Stimulated activated CD4-positive, alpha-beta T cell treated with anti-CD3 and anti-CD28 coated beads, Interleukin-12 subunit alpha, Interleukin-12 subunit beta, amount 100 ng/mL, for 48 hours (primary cell): ENCODE measurements around the gene MALRD1.
"Not testable (repeated sequence)": the region's sequence is repeated elsewhere in the genome, so short reads cannot be mapped to it uniquely, and the experiment has no call there.

Experiments
- DNase-seq, 3 donors: peaks; one replicate each; pipeline ENCODE4 v3.0.0-alpha.2; 2020; ENCODE audit warnings: low read depth in 2 of 3, low spot score in 1 of 3

Gene MALRD1

GRCh38 chr10:19483421-19483820 lies 434.8 kb downstream of the MALRD1 start:
- no peak for DNase-seq

GRCh38 chr10:19488592-19489280 lies 440.1 kb downstream of the MALRD1 start:
- no peak for DNase-seq

- DNase-seq = no peak
Observed at GRCh38 chr10:19491166-19491565, 442.6 kb downstream of the MALRD1 start.

DNA sequence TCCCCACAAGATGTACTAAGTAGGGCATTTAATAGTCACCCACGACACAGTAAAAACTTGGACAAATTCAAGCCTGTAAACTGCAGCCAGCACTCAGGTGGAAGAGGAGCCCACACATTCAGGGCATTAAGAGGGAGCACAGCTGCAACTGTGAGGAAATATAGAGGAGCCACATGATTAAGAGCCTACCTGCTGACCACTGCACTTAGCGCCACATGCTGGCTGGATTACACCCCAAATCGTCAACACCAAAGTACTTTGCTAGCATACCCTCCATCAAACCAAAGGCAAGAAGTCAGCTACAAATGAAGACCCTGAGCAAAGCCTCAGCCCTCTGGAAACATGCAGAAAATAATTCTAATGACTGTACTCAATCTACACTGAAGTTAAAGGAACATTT lies 445.3 kb downstream of the MALRD1 start:
- DNase-seq = no peak

GRCh38 chr10:19497026-19497425 lies 448.4 kb downstream of the MALRD1 start:
- DNase-seq = no peak

DNA sequence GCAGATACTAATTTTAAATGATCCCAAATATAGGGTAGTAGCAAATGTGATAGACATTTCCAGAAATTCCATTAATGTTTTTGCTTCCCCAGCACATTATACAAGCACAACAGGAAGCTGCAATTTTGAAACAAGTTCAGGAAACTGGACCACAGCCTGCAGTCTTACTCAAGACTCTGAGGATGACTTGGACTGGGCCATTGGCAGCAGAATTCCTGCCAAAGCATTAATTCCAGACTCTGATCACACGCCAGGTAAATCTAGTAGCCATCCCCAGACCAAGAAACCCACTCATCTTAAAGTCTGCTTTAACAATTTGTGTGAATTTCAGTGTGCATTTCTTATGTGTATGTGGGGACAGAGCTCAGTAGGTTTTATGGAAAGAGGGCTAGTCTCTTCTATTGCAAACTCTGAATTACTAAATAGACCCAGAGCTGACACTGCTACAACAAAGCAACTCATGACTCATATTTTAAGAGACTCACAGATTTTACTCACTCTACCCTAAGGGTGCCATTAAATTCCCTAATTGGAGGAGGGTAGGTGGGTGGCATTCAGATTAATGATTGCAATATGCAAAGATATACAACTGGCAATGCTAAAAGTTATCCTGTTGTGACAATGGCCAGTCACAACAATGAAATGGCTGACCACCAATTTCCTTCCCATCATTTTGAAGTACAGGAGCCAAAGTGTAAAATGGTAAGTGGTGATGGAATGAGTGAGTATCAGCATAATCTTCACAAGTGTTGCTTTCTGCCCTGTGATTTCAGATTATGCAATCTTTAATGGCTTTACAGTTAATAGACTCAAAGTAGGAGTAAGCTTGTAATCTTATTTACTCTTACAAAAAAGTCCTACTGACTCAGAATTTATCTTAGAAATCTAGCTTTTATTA lies 450.0 kb downstream of the MALRD1 start:
- no peak for DNase-seq

DNA sequence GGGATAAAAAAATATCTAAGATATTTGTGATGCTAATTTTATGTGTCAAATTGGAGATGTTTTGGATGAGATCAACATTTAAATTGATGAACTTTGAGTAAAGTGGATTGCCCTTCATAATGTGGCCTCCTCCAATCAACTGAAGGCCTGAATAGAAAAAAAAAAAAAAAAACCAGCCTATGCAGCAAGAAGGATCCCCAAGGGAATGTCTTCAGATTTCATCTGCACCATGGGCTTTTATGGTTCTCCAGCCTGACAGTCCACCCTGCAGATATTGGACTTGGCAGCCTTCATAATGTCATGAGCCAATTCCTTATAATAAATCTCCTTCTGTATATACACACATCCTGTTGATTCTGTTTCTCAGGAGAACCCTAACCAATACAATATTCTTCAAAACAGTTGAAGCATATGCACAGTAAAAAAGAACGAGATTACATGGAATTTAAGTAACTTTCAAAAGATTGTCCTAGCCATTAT lies 450.7 kb downstream of the MALRD1 start:
- no peak for DNase-seq

GRCh38 chr10:19500959-19501358 lies 452.4 kb downstream of the MALRD1 start:
- DNase-seq = no peak

GRCh38 chr10:19505320-19506312 lies 457.0 kb downstream of the MALRD1 start:
- no peak for DNase-seq

GRCh38 chr10:19510005-19510732 lies 461.6 kb downstream of the MALRD1 start:
- not testable (repeated sequence) for DNase-seq

GRCh38 chr10:19518109-19518508 lies 469.5 kb downstream of the MALRD1 start:
- no peak for DNase-seq

DNA sequence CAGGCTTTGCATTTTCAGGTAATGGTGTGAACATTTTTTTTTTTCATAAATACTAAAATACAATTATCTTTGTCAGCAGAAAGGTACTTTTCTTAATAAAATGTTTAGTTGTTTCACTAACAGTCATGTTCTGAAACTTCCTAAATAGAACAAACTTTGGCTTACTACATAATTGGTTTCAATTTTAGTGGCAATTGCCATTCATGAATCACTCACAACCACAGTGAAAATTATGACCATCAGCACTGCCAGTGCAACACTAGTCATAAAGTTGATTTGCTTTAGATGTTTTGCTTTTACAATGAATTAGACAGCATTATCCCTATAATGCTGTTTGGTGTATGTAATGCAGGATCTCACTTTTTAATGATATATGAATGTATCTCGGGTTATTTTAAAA lies 470.0 kb downstream of the MALRD1 start:
- no peak for DNase-seq

DNA sequence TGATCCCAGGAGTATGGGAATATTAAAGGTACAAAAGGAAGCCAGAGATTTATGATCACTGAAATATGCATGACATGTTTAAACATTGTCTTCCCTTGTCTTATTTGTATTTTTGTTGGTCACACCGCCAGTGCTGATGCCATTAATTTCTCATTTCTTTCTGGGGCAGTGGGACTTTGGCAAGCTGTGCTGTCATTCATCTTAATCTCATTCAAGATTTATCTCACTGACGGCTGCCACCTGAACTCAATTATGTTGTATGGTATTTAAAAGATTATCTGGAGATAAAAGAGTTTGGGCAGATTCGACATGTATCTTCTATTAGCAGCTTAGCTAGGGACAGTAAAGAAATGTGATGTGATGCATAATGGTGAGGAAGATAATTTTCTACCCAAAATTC lies 482.7 kb downstream of the MALRD1 start:
- no peak for DNase-seq

DNA sequence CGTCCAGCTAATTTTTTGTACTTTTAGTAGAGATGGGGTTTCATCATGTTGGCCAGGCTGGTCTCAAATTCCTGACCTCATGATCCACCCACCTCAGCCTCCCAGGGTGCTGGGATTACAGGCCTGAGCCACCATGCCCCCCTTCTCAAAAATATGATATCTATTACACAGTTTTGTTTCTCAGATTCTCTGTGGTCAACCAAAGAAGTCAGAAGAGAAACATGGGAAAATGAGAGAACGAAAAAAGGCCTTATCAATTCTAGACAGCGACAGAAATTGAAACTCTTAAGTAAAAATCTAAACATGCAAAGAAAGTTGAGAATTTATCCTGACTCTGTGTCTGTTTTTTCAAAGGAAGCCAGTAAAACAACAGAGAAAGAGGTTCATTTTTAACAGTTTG lies 483.8 kb downstream of the MALRD1 start:
- no peak for DNase-seq

DNA sequence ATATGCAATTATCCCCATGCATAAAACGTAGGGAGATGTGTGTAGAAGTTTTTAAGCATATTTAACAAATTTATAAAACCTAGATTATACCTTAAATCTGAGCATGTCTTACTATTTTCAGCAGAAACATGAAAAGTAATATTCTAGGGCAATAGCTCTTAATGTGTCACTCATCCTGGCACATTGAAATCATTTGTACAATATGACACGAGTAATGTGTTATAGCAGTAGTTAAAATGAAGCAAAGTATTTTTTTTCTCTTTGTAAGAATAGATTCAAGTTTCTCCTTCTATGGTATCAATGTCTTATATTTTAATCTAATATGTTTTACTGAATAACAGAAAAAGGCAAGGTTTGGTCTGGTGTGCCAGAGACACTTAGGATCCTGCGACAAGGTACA lies 492.7 kb downstream of the MALRD1 start:
- DNase-seq = no peak

GRCh38 chr10:19546224-19546623 lies 497.6 kb downstream of the MALRD1 start:
- DNase-seq = no peak

DNA sequence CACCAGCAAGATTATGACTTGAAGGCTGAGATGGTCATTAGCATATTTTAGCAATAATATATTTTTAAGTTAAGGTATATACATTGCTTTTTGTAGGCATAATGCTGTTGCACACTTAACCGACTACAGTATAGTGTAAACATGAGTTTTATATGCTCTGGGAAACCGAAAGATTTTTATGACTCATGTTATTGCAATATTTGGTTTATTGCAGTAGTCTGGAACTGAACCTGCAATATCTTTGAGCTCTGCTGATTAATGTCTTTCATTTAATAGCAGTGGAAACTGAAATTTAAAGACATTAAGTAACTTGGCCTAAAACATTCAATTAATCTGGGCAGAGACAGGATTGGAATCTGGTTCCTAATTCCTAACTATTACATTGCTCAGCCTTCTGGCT lies 500.9 kb downstream of the MALRD1 start:
- DNase-seq = no peak

GRCh38 chr10:19556666-19557065 lies 508.1 kb downstream of the MALRD1 start:
- no peak for DNase-seq

GRCh38 chr10:19561181-19561580 lies 512.6 kb downstream of the MALRD1 start:
- DNase-seq = no peak

GRCh38 chr10:19563388-19564141 lies 515.0 kb downstream of the MALRD1 start:
- no peak for DNase-seq
